Astrocyte (in vitro differentiated cells and primary cell): ENCODE measurements around the gene CDH8. TPM values are rescaled to one million over a fixed set of nuclear protein-coding genes. Genes with fewer than 3 reads are reported as not detected.

ENCODE experiments used
- DNase-seq: peaks from one replicate; pipeline ENCODE4 v3.0.0-alpha.2; 2010; ENCODE audit warnings: low read depth
- FAIRE-seq: peaks from 2 replicates; lab custom pipeline; 2011; peaks lifted over from hg19 to GRCh38; lab: Jason Lieb, UNC
- H2AFZ ChIP-seq: 2 replicates; pipeline ENCODE4 v1.6.0; 2012; ENCODE audit warnings: low read depth, low read length, inconsistent platforms
- H3K27ac ChIP-seq: 2 replicates; pipeline ENCODE4 v1.5.1; 2011; ENCODE audit warnings: low read depth, low read length, inconsistent platforms
- H3K27me3 ChIP-seq: 2 replicates; pipeline ENCODE4 v1.6.0; 2011; ENCODE audit warnings: low read length, inconsistent platforms; ENCODE audit not compliant: insufficient read depth
- H3K36me3 ChIP-seq: 2 replicates; pipeline ENCODE4 v1.5.1; 2011; ENCODE audit warnings: low read length, inconsistent platforms; ENCODE audit not compliant: insufficient read depth
- H3K4me1 ChIP-seq: 2 replicates; pipeline ENCODE4 v1.5.1; 2011; ENCODE audit warnings: low read length, inconsistent platforms; ENCODE audit not compliant: insufficient read depth
- H3K4me2 ChIP-seq: 2 replicates; pipeline ENCODE4 v1.6.0; 2012; ENCODE audit warnings: low read length, inconsistent platforms
- H3K4me3 ChIP-seq: 2 replicates; pipeline ENCODE4 v1.5.1; 2011; ENCODE audit warnings: low read depth, mild to moderate bottlenecking, low read length, inconsistent platforms; ENCODE audit not compliant: insufficient read depth
- H3K79me2 ChIP-seq: 2 replicates; pipeline ENCODE4 v1.6.0; 2012; ENCODE audit warnings: mild to moderate bottlenecking, low read length, inconsistent platforms; ENCODE audit not compliant: insufficient read depth
- H3K9ac ChIP-seq: 2 replicates; pipeline ENCODE4 v1.6.0; 2012; ENCODE audit warnings: mild to moderate bottlenecking, low read length, inconsistent platforms
- H3K9me3 ChIP-seq: 2 replicates; pipeline ENCODE4 v1.5.1; 2012; ENCODE audit warnings: low read depth, mild to moderate bottlenecking, low read length, inconsistent platforms; ENCODE audit not compliant: insufficient read depth
- H4K20me1 ChIP-seq: 2 replicates; pipeline ENCODE4 v1.6.0; 2012; ENCODE audit warnings: low read length, inconsistent platforms; ENCODE audit not compliant: insufficient read depth
- H3K27ac Mint-ChIP-seq: one replicate; pipeline ENCODE4 v1.8.0; 2021; ENCODE audit warnings: mild to moderate bottlenecking, mixed read lengths; ENCODE audit not compliant: unreplicated experiment
- H3K27me3 Mint-ChIP-seq: one replicate; pipeline ENCODE4 v1.8.0; 2021; ENCODE audit warnings: low read depth, mixed read lengths; ENCODE audit not compliant: unreplicated experiment
- H3K36me3 Mint-ChIP-seq: one replicate; pipeline ENCODE4 v1.8.0; 2021; ENCODE audit warnings: low read depth, mixed read lengths; ENCODE audit not compliant: unreplicated experiment
- H3K4me1 Mint-ChIP-seq: one replicate; pipeline ENCODE4 v1.8.0; 2021; ENCODE audit warnings: low read depth, mixed read lengths; ENCODE audit not compliant: unreplicated experiment
- H3K4me3 Mint-ChIP-seq: one replicate; pipeline ENCODE4 v1.8.0; 2021; ENCODE audit warnings: mild to moderate bottlenecking, moderate library complexity, mixed read lengths; ENCODE audit not compliant: unreplicated experiment
- H3K9me3 Mint-ChIP-seq: one replicate; pipeline ENCODE4 v1.8.0; 2021; ENCODE audit warnings: mild to moderate bottlenecking, mixed read lengths; ENCODE audit not compliant: unreplicated experiment
- CTCF ChIP-seq: IDR thresholded peaks from 2 replicates; pipeline ENCODE4 v1.5.1; 2011; ENCODE audit warnings: low read depth, mild to moderate bottlenecking, inconsistent platforms, low read length, moderate library complexity; ENCODE audit not compliant: insufficient read depth
- EZH2 ChIP-seq: IDR thresholded peaks from 2 replicates; pipeline ENCODE4 v1.6.1; 2012; ENCODE audit warnings: mild to moderate bottlenecking, low read length, inconsistent platforms; ENCODE audit not compliant: insufficient read depth
- total RNA-seq: library from RNA; stranded (reverse); gene quantifications from 2 replicates; pipeline ENCODE4 v1.2.1, GENCODE V29; 2021

CDH8 gene
- total RNA-seq, 1 donor from 2014 or later, result 17.5 TPM

DNA sequence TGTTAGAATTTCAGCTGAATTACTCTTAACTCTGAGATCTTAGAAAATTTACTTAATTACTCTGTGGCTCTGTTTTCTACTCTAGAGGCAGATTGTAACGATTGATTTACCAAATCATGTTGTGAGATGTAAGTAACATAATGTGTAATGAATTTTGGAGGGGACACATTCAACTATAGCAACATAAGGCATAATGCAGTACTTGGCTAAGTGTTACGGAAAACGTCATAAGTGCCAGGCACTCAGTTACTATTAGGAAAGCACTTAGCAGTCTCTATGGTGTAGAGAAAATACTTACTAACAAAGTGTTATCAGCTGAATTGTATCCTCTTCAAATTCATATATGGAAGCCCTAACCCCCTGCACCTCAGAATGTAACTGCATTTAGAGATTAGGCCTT, 40.6 kb upstream of the CDH8 start:
- no peaks in the 10 kb centered on the region for H3K36me3 Mint-ChIP-seq
- Histone ChIP-seq H2AFZ (no peak overlapping the region), H3K27ac (no peak overlapping the region), H3K27me3 (no peaks in the 10 kb centered on the region), H3K9me3 (no peaks in the 10 kb centered on the region), H3K4me1 (no peaks in the 10 kb centered on the region), H4K20me1 (no peaks in the 10 kb centered on the region), H3K79me2 (no peaks in the 10 kb centered on the region), H3K4me2 (no peak overlapping the region), H3K9ac (no peak overlapping the region), H3K36me3 (no peaks in the 10 kb centered on the region), H3K4me3 (no peak overlapping the region)
- H3K4me1 Mint-ChIP-seq, result no peaks in the 10 kb centered on the region
- H3K9me3 Mint-ChIP-seq, result no peaks in the 10 kb centered on the region
- no peak overlapping the region for H3K27ac Mint-ChIP-seq
- FAIRE-seq, result no peak
- TF ChIP-seq CTCF, result no peak
- no peak for TF ChIP-seq EZH2
- no peak overlapping the region for H3K4me3 Mint-ChIP-seq
- H3K27me3 Mint-ChIP-seq, result no peaks in the 10 kb centered on the region
- DNase-seq, result no peak

- Histone ChIP-seq H3K4me1 (no peaks in the 10 kb centered on the region), H3K4me2 (no peak overlapping the region), H3K27me3 (no peaks in the 10 kb centered on the region), H2AFZ (no peak overlapping the region), H4K20me1 (no peaks in the 10 kb centered on the region), H3K79me2 (no peaks in the 10 kb centered on the region), H3K36me3 (no peaks in the 10 kb centered on the region), H3K4me3 (no peak overlapping the region), H3K9me3 (no peaks in the 10 kb centered on the region), H3K27ac (no peak overlapping the region), H3K9ac (no peak overlapping the region)
- Mint-ChIP-seq H3K4me3 (no peak overlapping the region), H3K36me3 (no peaks in the 10 kb centered on the region), H3K4me1 (no peaks in the 10 kb centered on the region), H3K27me3 (no peaks in the 10 kb centered on the region), H3K9me3 (no peaks in the 10 kb centered on the region), H3K27ac (no peak overlapping the region)
- DNase-seq (no peak), FAIRE-seq (no peak)
- TF ChIP-seq EZH2 (no peak), CTCF (no peak)
These were observed 32.5 kb upstream of the CDH8 start for GRCh38 chr16:62068747-62069146.

DNA sequence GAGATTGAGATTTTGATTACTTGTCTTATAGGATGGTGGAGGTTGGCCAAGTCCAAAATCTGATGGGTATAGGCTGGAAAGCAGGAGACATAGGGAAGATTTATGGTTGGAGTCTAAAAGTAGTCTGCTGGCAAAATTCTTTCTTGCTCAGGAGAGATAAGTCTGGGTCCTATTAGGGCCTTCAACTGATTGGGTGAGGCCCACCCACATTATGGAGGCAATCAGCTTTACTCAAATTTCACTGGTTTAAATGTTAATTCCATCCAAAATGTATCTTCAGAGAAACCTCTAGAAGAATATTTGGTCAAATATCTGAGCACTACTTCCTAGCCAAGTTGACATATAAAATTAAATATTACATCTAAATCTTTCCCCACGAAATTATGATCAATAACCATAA, 31.7 kb upstream of the CDH8 start:
- FAIRE-seq (no peak), DNase-seq (no peak)
- Histone ChIP-seq H3K4me1 (no peaks in the 10 kb centered on the region), H3K9ac (no peak overlapping the region), H2AFZ (no peak overlapping the region), H3K36me3 (no peaks in the 10 kb centered on the region), H3K79me2 (no peaks in the 10 kb centered on the region), H3K27ac (no peak overlapping the region), H3K4me2 (no peak overlapping the region), H4K20me1 (no peaks in the 10 kb centered on the region), H3K9me3 (no peaks in the 10 kb centered on the region), H3K4me3 (no peak overlapping the region), H3K27me3 (no peaks in the 10 kb centered on the region)
- no peaks in the 10 kb centered on the region for H3K27me3 Mint-ChIP-seq
- H3K4me1 Mint-ChIP-seq, result no peaks in the 10 kb centered on the region
- no peak overlapping the region for H3K27ac Mint-ChIP-seq
- TF ChIP-seq EZH2 (no peak), CTCF (no peak)
- H3K4me3 Mint-ChIP-seq, result no peak overlapping the region
- no peaks in the 10 kb centered on the region for H3K36me3 Mint-ChIP-seq
- no peaks in the 10 kb centered on the region for H3K9me3 Mint-ChIP-seq
